Transverse colon (tissue), 4 donors: Measurements from ENCODE around the gene ACTN3. TPM values are rescaled to one million over a fixed set of nuclear protein-coding genes. Genes with fewer than 3 reads are reported as not detected.

Experiments
- DNase-seq: peaks from one replicate; pipeline ENCODE4 v3.0.0-alpha.2; 2019
- H3K27ac ChIP-seq, 4 donors: fragments of 200-600 bp; sonication (generic); 2 replicates each; pipeline ENCODE4 v1.5.1; 2016 to 2018; ENCODE audit warnings: inconsistent platforms in 4 of 4
- H3K27me3 ChIP-seq: fragments of 200-600 bp; sonication (generic); 2 replicates; pipeline ENCODE4 v1.5.1; 2017; ENCODE audit warnings: inconsistent platforms
- H3K36me3 ChIP-seq, 4 donors: fragments of 200-600 bp; sonication (generic); 2 replicates each; pipeline ENCODE4 v1.5.1; 2017 to 2019; ENCODE audit warnings: inconsistent platforms in 4 of 4
- H3K4me1 ChIP-seq, 4 donors: fragments of 200-600 bp; sonication (generic); 2 replicates each; pipeline ENCODE4 v1.5.1; 2017 to 2020; ENCODE audit warnings: inconsistent platforms in 4 of 4
- H3K4me3 ChIP-seq, 4 donors: fragments of 200-600 bp; sonication (generic); 1 replicate in 1 of 4; 2 replicates in 3 of 4; pipeline versions ENCODE4 v1.5.1 to v1.6.1; 2017 to 2019; ENCODE audit warnings: inconsistent platforms in 4 of 4
- H3K9me3 ChIP-seq, 2 donors: fragments of 200-600 bp; sonication (generic); 2 replicates each; pipeline ENCODE4 v1.5.1; 2017 to 2019; ENCODE audit warnings: inconsistent platforms in 2 of 2
- CTCF ChIP-seq, 5 experiments: fragments of 200-600 bp in 3 of 5; fragments of 450-650 bp in 2 of 5; sonication (generic) in 3 of 5; IDR thresholded peaks; 1 replicate in 2 of 5; 2 replicates in 3 of 5; pipeline ENCODE4 v1.5.1; 2016 to 2017; ENCODE audit warnings: antibody characterized with exemption in 5 of 5, inconsistent platforms in 3 of 5, mild to moderate bottlenecking in 2 of 5, moderate library complexity in 1 of 5
- EP300 ChIP-seq: sonication (generic); formaldehyde crosslinking; IDR thresholded peaks from one replicate; pipeline ENCODE4 v1.6.1; 2017; ENCODE audit warnings: antibody characterized with exemption, low read depth
- POLR2A ChIP-seq: fragments of 450-650 bp; IDR thresholded peaks from one replicate; pipeline ENCODE4 v1.6.1; 2016; ENCODE audit warnings: antibody characterized with exemption, mild to moderate bottlenecking, moderate library complexity
- POLR2AphosphoS5 ChIP-seq, 3 donors: sonication (generic); formaldehyde crosslinking; IDR thresholded peaks; one replicate each; pipeline ENCODE4 v1.6.1; 2016; ENCODE audit warnings: antibody characterized with exemption in 3 of 3
- WGBS, 2 donors: methylation state at CpG; one replicate each; pipeline ENCODE4 v1.1.5; 2018; ENCODE audit warnings: low coverage in 1 of 2; 5-methylcytosine and 5-hydroxymethylcytosine counted together
- in situ Hi-C, 4 donors: fragments of 200-750 bp; cut with MboI; loops; one replicate each; pipeline versions ENCODE4 v1.15.0 to v1.15.1; 2017; ENCODE audit warnings: low sequenced_read_pairs in 3 of 4, low pct_ligation_motif_present in 1 of 4, low pct_unique_long_range_greater_than_20kb in 1 of 4
- intact Hi-C: fragments of 100-400 bp; cut with DNase I; formaldehyde crosslinking; loops from one replicate; pipeline ENCODE4 v1.15.1; 2023; ENCODE audit warnings: low total_unique reads
- total RNA-seq, 4 donors: library from RNA; depleted of rRNA; stranded (reverse); fragments of >200 nt; gene quantifications; one replicate each; pipeline ENCODE4 v1.1.0, GENCODE V29; 2016

Gene ACTN3
- total RNA-seq, 4 donors from 2014 or later = not detected

DNA sequence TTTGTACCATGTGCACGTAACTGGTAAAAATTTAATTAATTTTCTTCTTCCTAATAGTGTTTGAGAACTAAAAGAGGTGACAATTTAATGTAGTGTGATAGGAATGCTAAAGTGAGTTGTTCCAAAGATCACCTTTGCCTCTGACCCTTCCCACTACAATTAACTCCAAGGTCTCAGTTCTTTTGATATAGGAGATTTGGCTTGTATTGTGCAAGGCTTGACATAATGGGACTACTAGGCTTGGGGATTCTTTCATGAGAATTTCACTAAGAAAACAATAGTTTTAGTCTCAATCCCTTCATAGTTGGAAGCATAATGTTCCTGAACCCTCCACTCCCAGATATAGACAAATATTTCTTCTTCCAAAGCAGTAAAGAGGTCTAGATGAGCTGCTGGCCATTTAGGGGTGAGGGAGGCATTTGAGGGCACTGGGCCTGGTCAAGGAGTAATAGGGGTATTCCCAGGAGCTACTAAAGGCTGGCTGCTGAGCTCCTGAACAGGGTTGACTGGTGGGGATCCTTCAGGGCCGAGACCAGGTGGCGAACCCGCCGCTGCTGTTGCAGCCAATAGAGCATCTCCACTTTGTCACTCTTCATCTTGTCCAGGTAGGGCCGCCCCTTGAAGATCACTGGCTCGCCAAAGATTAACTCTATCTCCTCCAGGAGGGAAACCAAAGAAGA is 43.4 kb downstream of the ACTN3 start:
- no peak for DNase-seq
- no peaks in the 10 kb centered on the region for H3K27me3 ChIP-seq
- H3K4me3 ChIP-seq = no peak overlapping the region
- in situ Hi-C loops (loop anchor here in 1 of 4 donors (10.0 kb wide), 1 partner anchor 85 kb away; the partner anchor contains the start of gene RBM4B), intact Hi-C loops (no loop called here)
- H3K4me1 ChIP-seq = peaks cover 19 to 27% (median 23%) of the 10 kb centered on the region in 4 donors
- no peak overlapping the region for H3K27ac ChIP-seq
- no peaks in the 10 kb centered on the region for H3K9me3 ChIP-seq
- TF ChIP-seq EP300 (no peak), CTCF (IDR thresholded peaks at IDR 0.05) (no peak), POLR2AphosphoS5 (IDR thresholded peaks at IDR 0.05) (no peak), POLR2A (no peak)
- 95 to 100% methylated on average over 1 to 7 of the region's 7 CpGs for WGBS, 2 donors
- H3K36me3 ChIP-seq = no peaks in the 10 kb centered on the region

GRCh38 chr11:66591175-66591574 is 44.5 kb downstream of the ACTN3 start:
- Histone ChIP-seq H3K36me3 (no peaks in the 10 kb centered on the region), H3K27ac (no peak overlapping the region), H3K4me3 (no peak overlapping the region), H3K9me3 (no peaks in the 10 kb centered on the region), H3K27me3 (no peaks in the 10 kb centered on the region), H3K4me1 (peaks cover 27 to 38% (median 29%) of the 10 kb centered on the region in 4 donors)
- 62% methylated on average over 2 of the region's 2 CpGs; no CpG with 5 or more reads in 1 of the 2 donors for WGBS, 2 donors
- DNase-seq = no peak
- intact Hi-C loops (no loop called here), in situ Hi-C loops (no loop called here)
- TF ChIP-seq POLR2A (no peak), CTCF (IDR thresholded peaks at IDR 0.05) (no peak), EP300 (no peak)

- peak; percentile 99 for DNase-seq
- Histone ChIP-seq H3K9me3 (no peaks in the 10 kb centered on the region), H3K4me3 (peak within 1 kb of the TSS; percentile 48 to 75 (median 62)), H3K4me1 (peaks cover 27 to 38% (median 29%) of the 10 kb centered on the region in 4 donors), H3K36me3 (no peaks in the 10 kb centered on the region), H3K27ac (peak within 1 kb of the TSS; percentile 82 to 89 (median 88)), H3K27me3 (no peaks in the 10 kb centered on the region)
- 15% methylated on average over 68 of the region's 68 CpGs; no CpG with 5 or more reads in 1 of the 2 donors for WGBS, 2 donors
- TF ChIP-seq POLR2A = peak; percentile 90
- TF ChIP-seq CTCF (IDR thresholded peaks at IDR 0.05) = peak; percentile 59 to 96 (median 69)
- peak; percentile 96 to 98 (median 97) for TF ChIP-seq POLR2AphosphoS5 (IDR thresholded peaks at IDR 0.05)
- TF ChIP-seq EP300 = no peak
- in situ Hi-C loops = no loop called here
- intact Hi-C loops = no loop called here
Measured at GRCh38 chr11:66592457-66593302, 46.0 kb downstream of the ACTN3 start, which contains the start of the genes CCDC87 and CCS. TSS of gene CCDC87 (minus strand) at chr11:66593063. CDS start at chr11:66593015, 48 bp downstream. TSS of gene CCS (plus strand) at chr11:66593185. CDS start at chr11:66593262, 77 bp downstream.

- H3K27ac ChIP-seq = peak overlapping the region; percentile 82 to 89 (median 88)
- H3K36me3 ChIP-seq = no peaks in the 10 kb centered on the region
- H3K4me3 ChIP-seq = peak overlapping the region; percentile 48 to 75 (median 62)
- peak; percentile 2 for TF ChIP-seq POLR2A
- no peak for TF ChIP-seq CTCF (IDR thresholded peaks at IDR 0.05)
- TF ChIP-seq POLR2AphosphoS5 (IDR thresholded peaks at IDR 0.05) = no peak
- no peak for TF ChIP-seq EP300
- in situ Hi-C loops = no loop called here
- peak; percentile 12 for DNase-seq
- H3K4me1 ChIP-seq = peaks cover 27 to 38% (median 29%) of the 10 kb centered on the region in 4 donors
- no peaks in the 10 kb centered on the region for H3K9me3 ChIP-seq
- intact Hi-C loops = no loop called here
- no peaks in the 10 kb centered on the region for H3K27me3 ChIP-seq
- 11% methylated on average over 12 of the region's 12 CpGs; no CpG with 5 or more reads in 1 of the 2 donors for WGBS, 2 donors
Measured at GRCh38 chr11:66593303-66593635, 46.6 kb downstream of the ACTN3 start.
